Measurements from ENCODE around the gene HAAO. TPM values are rescaled to one million over a fixed set of nuclear protein-coding genes. Genes with fewer than 3 reads are reported as not detected.

HAAO gene
- total RNA-seq, 1 experiment from 2014 or later = 8.0 TPM

- H3K27ac Mint-ChIP-seq = no peak overlapping the region
- POLR2A ChIA-PET = no interaction called here
- no peaks in the 10 kb centered on the region for H3K27me3 Mint-ChIP-seq (ENCODE audit: low read depth)
- CTCF ChIA-PET = no interaction called here
- H3K36me3 Mint-ChIP-seq = no peaks in the 10 kb centered on the region
- TF ChIP-seq SMAD4 (CRISPR knock-in tag; IDR thresholded peaks at IDR 0.05) (no peak), TEAD1 (CRISPR knock-in tag; IDR thresholded peaks at IDR 0.05) (no peak), JAZF1 (CRISPR knock-in tag; IDR thresholded peaks at IDR 0.05) (no peak), ESRRA (CRISPR knock-in tag; IDR thresholded peaks at IDR 0.05; ENCODE audit: borderline replicate concordance) (no peak), RORB (CRISPR knock-in tag; IDR thresholded peaks at IDR 0.05) (no peak)
- TF ChIP-seq, protein P1, sequence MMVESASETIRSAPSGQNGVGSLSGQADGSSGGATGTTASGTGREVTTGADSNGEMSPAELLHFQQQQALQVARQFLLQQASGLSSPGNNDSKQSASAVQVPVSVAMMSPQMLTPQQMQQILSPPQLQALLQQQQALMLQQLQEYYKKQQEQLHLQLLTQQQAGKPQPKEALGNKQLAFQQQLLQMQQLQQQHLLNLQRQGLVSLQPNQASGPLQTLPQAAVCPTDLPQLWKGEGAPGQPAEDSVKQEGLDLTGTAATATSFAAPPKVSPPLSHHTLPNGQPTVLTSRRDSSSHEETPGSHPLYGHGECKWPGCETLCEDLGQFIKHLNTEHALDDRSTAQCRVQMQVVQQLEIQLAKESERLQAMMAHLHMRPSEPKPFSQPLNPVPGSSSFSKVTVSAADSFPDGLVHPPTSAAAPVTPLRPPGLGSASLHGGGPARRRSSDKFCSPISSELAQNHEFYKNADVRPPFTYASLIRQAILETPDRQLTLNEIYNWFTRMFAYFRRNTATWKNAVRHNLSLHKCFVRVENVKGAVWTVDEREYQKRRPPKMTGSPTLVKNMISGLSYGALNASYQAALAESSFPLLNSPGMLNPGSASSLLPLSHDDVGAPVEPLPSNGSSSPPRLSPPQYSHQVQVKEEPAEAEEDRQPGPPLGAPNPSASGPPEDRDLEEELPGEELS (CRISPR knock-in tag; IDR thresholded peaks at IDR 0.05) = no peak
- TF ChIP-seq, protein P2, sequence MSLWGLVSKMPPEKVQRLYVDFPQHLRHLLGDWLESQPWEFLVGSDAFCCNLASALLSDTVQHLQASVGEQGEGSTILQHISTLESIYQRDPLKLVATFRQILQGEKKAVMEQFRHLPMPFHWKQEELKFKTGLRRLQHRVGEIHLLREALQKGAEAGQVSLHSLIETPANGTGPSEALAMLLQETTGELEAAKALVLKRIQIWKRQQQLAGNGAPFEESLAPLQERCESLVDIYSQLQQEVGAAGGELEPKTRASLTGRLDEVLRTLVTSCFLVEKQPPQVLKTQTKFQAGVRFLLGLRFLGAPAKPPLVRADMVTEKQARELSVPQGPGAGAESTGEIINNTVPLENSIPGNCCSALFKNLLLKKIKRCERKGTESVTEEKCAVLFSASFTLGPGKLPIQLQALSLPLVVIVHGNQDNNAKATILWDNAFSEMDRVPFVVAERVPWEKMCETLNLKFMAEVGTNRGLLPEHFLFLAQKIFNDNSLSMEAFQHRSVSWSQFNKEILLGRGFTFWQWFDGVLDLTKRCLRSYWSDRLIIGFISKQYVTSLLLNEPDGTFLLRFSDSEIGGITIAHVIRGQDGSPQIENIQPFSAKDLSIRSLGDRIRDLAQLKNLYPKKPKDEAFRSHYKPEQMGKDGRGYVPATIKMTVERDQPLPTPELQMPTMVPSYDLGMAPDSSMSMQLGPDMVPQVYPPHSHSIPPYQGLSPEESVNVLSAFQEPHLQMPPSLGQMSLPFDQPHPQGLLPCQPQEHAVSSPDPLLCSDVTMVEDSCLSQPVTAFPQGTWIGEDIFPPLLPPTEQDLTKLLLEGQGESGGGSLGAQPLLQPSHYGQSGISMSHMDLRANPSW (CRISPR knock-in tag; conservative IDR thresholded peaks at IDR 0.05; ENCODE audit: low read depth) = no peak
- TF ChIP-seq, protein P3, sequence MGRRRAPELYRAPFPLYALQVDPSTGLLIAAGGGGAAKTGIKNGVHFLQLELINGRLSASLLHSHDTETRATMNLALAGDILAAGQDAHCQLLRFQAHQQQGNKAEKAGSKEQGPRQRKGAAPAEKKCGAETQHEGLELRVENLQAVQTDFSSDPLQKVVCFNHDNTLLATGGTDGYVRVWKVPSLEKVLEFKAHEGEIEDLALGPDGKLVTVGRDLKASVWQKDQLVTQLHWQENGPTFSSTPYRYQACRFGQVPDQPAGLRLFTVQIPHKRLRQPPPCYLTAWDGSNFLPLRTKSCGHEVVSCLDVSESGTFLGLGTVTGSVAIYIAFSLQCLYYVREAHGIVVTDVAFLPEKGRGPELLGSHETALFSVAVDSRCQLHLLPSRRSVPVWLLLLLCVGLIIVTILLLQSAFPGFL (CRISPR knock-in tag; IDR thresholded peaks at IDR 0.05; ENCODE audit: borderline replicate concordance) = no peak
- no peak overlapping the region for H3K4me3 Mint-ChIP-seq
- no peak for DNase-seq (ENCODE audit: low spot score)
- ATAC-seq = no peak
- no peaks in the 10 kb centered on the region for H3K4me1 Mint-ChIP-seq
- H3K9me3 Mint-ChIP-seq = peaks cover 8% of the 10 kb centered on the region
These were observed 45.8 kb upstream of the HAAO start for GRCh38 chr2:42838133-42838532.

GRCh38 chr2:42835577-42836371 lies 43.4 kb upstream of the HAAO start:
- no peak overlapping the region for H3K4me3 Mint-ChIP-seq
- DNase-seq (ENCODE audit: low spot score) (no peak), ATAC-seq (no peak)
- no peak overlapping the region for H3K27ac Mint-ChIP-seq
- no peaks in the 10 kb centered on the region for H3K36me3 Mint-ChIP-seq
- no peak for TF ChIP-seq USF2 (CRISPR knock-in tag; IDR thresholded peaks at IDR 0.05)
- TF ChIP-seq ELF4 (CRISPR knock-in tag; IDR thresholded peaks at IDR 0.05; ENCODE audit: low read depth) = no peak
- no peak for TF ChIP-seq ZNF121 (CRISPR knock-in tag; IDR thresholded peaks at IDR 0.05)
- TF ChIP-seq ZNF423 (CRISPR knock-in tag; IDR thresholded peaks at IDR 0.05) = no peak
- no peak for TF ChIP-seq NR2C2 (CRISPR knock-in tag; IDR thresholded peaks at IDR 0.05)
- TF ChIP-seq CREM (CRISPR knock-in tag; IDR thresholded peaks at IDR 0.05) = no peak
- no peak for TF ChIP-seq ZNF416 (CRISPR knock-in tag; IDR thresholded peaks at IDR 0.05)
- H3K4me1 Mint-ChIP-seq = no peaks in the 10 kb centered on the region
- no peaks in the 10 kb centered on the region for H3K27me3 Mint-ChIP-seq (ENCODE audit: low read depth)
- peaks cover 8% of the 10 kb centered on the region for H3K9me3 Mint-ChIP-seq
- ChIA-PET CTCF (interaction anchor here (0.6 kb wide), 1 partner anchor 19 kb away, joined by 3 read pairs; no protein-coding TSS in a partner anchor), POLR2A (no interaction called here)

DNA sequence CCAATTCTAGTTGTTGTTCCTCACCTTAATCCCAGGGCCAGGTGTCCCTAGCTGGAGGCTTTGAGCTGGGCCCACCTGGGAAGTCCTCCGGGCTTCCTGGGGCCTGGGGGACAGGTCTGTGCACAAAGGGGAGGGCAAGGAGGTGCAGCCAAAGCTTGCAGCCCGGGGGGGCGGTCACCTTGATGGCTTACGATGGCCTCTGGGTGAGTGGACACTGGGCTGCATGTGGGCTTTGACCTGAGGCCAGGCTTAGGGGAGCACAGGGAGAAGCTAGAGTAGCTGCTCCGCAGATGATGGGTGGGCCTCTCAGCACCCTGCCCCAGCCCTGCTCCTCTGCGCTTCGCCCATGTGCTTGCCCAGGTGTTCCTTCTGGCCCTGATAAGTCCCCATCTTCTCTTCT lies 41.8 kb upstream of the HAAO start:
- Mint-ChIP-seq H3K27ac (no peak overlapping the region), H3K9me3 (peaks cover 8% of the 10 kb centered on the region), H3K27me3 (ENCODE audit: low read depth) (no peaks in the 10 kb centered on the region), H3K4me3 (no peak overlapping the region), H3K4me1 (0 out of 2 replicates have a peak, but pooled peaks cover under 1% of the 10 kb centered on the region), H3K36me3 (no peaks in the 10 kb centered on the region)
- ATAC-seq (no peak), DNase-seq (ENCODE audit: low spot score) (no peak)
- CTCF ChIA-PET = interaction anchor here (0.6 kb wide), 1 partner anchor 63 kb away, joined by 4 read pairs; no protein-coding TSS in a partner anchor
- TF ChIP-seq ZNF232 (CRISPR knock-in tag; IDR thresholded peaks at IDR 0.05) = no peak
- TF ChIP-seq, protein P4, sequence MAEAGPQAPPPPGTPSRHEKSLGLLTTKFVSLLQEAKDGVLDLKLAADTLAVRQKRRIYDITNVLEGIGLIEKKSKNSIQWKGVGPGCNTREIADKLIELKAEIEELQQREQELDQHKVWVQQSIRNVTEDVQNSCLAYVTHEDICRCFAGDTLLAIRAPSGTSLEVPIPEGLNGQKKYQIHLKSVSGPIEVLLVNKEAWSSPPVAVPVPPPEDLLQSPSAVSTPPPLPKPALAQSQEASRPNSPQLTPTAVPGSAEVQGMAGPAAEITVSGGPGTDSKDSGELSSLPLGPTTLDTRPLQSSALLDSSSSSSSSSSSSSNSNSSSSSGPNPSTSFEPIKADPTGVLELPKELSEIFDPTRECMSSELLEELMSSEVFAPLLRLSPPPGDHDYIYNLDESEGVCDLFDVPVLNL (CRISPR knock-in tag; IDR thresholded peaks at IDR 0.05; ENCODE audit: borderline replicate concordance, low read depth) = no peak
- POLR2A ChIA-PET = no interaction called here

Data from WTC11 (cell line).